ENCODE measurements around the gene TFPI.
"Not testable (repeated sequence)": the region's sequence is repeated elsewhere in the genome, so short reads cannot be mapped to it uniquely, and the experiment has no call there.

The TFPI gene

GRCh38 chr2:187541086-187542085 lies 12.8 kb downstream of the TFPI start:
- Histone ChIP-seq H3K9ac (ENCODE audit: low read length) (peak overlapping the region; percentile 15), H3K4me1 (ENCODE audit: control insufficient read depth, insufficient read depth, low read length) (peaks cover 18% of the 10 kb centered on the region), H3K4me3 (ENCODE audit: low read length) (no peak overlapping the region), H3K36me3 (ENCODE audit: control insufficient read depth, insufficient read depth, low read length) (no peaks in the 10 kb centered on the region), H3K27me3 (ENCODE audit: control insufficient read depth, insufficient read depth, low read length) (no peaks in the 10 kb centered on the region), H3K9me3 (ENCODE audit: control insufficient read depth, low read length) (no peaks in the 10 kb centered on the region)

DNA sequence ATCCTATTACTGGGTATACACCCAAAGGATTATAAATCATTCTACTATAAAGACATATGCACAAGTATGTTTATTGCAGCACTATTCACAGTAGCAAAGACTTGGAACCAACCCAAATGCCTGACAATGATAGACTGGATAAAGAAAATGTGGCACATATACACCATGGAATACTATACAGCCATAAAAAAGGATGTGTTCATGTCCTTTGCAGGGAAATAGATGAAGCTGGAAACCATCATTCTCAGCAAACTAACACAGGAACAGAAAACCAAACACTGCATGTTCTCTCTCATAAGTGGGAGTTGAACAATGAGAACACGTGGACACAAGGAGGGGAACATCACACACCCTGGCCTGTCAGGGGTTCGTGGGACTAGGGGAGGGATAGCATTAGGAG lies 16.0 kb downstream of the TFPI start:
- not testable (repeated sequence) for H3K9ac ChIP-seq (ENCODE audit: low read length); H3K4me3 ChIP-seq (ENCODE audit: low read length); H3K36me3 ChIP-seq (ENCODE audit: control insufficient read depth, insufficient read depth, low read length); H3K27me3 ChIP-seq (ENCODE audit: control insufficient read depth, insufficient read depth, low read length); H3K9me3 ChIP-seq (ENCODE audit: control insufficient read depth, low read length)
- peaks cover 18% of the 10 kb centered on the region for H3K4me1 ChIP-seq (ENCODE audit: control insufficient read depth, insufficient read depth, low read length)

- not testable (repeated sequence) for H3K9me3 ChIP-seq (ENCODE audit: control insufficient read depth, low read length); H3K9ac ChIP-seq (ENCODE audit: low read length); H3K27me3 ChIP-seq (ENCODE audit: control insufficient read depth, insufficient read depth, low read length); H3K4me1 ChIP-seq (ENCODE audit: control insufficient read depth, insufficient read depth, low read length); H3K36me3 ChIP-seq (ENCODE audit: control insufficient read depth, insufficient read depth, low read length); H3K4me3 ChIP-seq (ENCODE audit: low read length)
Observed at GRCh38 chr2:187535381-187535780, 18.9 kb downstream of the TFPI start.

DNA sequence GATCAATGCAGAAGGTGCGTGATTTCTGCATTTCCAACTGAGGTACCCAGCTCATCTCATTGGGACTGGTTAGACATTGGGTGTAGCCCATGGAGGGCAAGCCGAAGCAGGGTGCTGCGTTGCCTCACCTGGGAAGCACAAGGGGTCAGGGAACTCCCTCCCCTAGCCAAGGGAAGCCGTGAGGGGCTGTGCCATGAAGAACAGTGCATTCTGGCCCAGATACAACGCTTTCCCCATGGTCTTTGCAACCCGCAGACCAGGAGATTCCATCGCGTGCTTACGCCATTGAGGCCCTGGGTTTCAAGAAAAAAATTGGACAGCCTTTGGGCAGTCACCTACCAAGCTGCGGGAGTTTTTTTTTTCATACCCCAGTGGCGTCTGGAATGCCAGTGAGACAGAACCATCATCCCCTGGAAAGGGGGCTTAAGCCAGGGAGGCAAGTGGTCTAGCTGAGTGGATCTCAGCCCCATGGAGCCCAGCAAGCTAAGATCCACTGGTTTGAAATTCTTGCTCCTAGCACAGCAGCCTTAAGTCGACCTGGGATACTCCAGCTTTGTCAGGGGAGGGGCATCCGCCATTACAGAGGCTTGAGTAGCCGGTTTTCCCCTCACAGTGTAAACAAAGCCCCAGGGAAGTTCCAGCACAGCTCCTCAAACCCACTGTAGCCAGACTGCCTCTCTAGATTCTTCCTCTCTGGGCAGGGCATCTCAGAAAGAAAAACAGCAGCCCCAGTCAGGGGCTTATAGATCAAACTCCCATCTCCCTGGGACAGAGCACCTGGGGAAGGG lies 21.7 kb downstream of the TFPI start:
- Histone ChIP-seq H3K27me3 (ENCODE audit: control insufficient read depth, insufficient read depth, low read length) (no peaks in the 10 kb centered on the region), H3K9me3 (ENCODE audit: control insufficient read depth, low read length) (no peaks in the 10 kb centered on the region), H3K9ac (ENCODE audit: low read length) (no peak overlapping the region), H3K4me1 (ENCODE audit: control insufficient read depth, insufficient read depth, low read length) (no peaks in the 10 kb centered on the region), H3K36me3 (ENCODE audit: control insufficient read depth, insufficient read depth, low read length) (no peaks in the 10 kb centered on the region), H3K4me3 (ENCODE audit: low read length) (no peak overlapping the region)

DNA sequence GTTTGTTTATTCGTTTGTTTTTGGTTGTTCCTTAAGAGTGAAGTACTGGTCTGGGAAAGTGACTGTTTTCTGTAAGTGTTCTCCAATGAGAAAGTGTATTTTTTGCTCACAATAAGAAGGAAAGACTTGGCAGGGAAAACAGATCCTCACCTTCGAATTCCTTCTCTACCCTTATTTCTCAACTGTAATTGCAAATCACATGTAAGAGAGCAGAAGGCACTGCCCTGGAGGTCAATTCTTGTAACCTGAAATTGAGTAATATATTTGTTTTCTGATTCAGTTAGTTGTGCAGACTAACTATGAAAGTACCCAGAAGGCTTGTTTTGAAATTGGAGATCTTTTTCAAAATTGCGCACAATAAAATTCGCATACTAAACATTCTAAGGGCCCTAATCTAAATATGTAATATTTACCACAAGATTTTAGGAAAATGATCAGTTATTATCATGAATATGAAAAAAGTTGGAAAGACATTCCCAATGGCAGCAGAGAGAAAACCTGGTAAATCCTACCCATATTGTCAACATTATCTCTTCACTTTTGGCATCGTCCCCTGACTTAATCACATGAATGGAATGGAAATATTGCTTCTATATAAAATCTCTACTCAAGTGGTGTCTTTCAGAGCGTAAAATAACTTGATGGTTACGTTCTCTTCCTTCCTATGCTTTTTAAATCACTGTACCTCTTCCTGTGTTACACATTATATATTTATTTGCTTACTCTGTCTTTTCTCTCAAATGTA lies 24.1 kb downstream of the TFPI start:
- Histone ChIP-seq H3K9ac (ENCODE audit: low read length) (no peak overlapping the region), H3K4me1 (ENCODE audit: control insufficient read depth, insufficient read depth, low read length) (no peaks in the 10 kb centered on the region), H3K27me3 (ENCODE audit: control insufficient read depth, insufficient read depth, low read length) (no peaks in the 10 kb centered on the region), H3K9me3 (ENCODE audit: control insufficient read depth, low read length) (no peaks in the 10 kb centered on the region), H3K4me3 (ENCODE audit: low read length) (no peak overlapping the region), H3K36me3 (ENCODE audit: control insufficient read depth, insufficient read depth, low read length) (no peaks in the 10 kb centered on the region)

DNA sequence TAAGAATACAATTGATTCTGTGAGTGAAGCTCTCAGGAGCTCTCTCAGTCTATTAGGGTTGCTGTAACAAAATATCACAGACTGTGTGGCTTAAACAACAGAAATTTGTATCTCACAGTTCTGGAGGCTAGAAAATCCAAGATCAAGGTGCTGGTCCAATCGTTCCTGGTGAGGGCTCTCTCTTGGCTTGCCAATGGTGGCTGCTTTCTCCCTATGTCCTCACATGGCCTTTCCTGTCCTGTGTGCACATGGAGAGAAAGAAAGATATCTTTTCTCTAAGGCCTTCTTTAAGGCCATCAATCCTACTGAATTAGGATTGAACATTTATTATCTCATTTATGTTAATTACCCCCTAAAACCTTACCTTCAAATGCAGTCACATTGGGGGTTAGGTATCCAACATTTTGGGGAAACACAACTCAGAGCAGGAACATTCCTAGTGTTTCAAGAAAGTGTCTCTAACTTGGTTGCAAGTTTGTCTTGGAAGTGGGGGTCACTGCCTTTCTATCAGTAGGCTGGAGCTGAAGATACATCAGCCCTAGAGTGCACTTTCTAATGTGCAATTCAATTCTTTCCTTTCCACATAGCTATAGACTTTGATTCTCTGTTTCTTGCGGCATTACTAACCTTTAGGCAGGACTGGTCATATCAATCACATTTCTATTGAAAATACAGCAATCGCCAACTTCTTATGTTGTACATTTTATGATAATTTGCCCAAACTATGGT lies 24.8 kb downstream of the TFPI start:
- no peaks in the 10 kb centered on the region for H3K9me3 ChIP-seq (ENCODE audit: control insufficient read depth, low read length)
- H3K9ac ChIP-seq (ENCODE audit: low read length): no peak overlapping the region
- no peak overlapping the region for H3K4me3 ChIP-seq (ENCODE audit: low read length)
- no peaks in the 10 kb centered on the region for H3K4me1 ChIP-seq (ENCODE audit: control insufficient read depth, insufficient read depth, low read length)
- no peaks in the 10 kb centered on the region for H3K36me3 ChIP-seq (ENCODE audit: control insufficient read depth, insufficient read depth, low read length)
- H3K27me3 ChIP-seq (ENCODE audit: control insufficient read depth, insufficient read depth, low read length): no peaks in the 10 kb centered on the region

- H3K4me3 ChIP-seq (ENCODE audit: low read length): no peak overlapping the region
- H3K36me3 ChIP-seq (ENCODE audit: control insufficient read depth, insufficient read depth, low read length): no peaks in the 10 kb centered on the region
- no peaks in the 10 kb centered on the region for H3K9me3 ChIP-seq (ENCODE audit: control insufficient read depth, low read length)
- H3K27me3 ChIP-seq (ENCODE audit: control insufficient read depth, insufficient read depth, low read length): no peaks in the 10 kb centered on the region
- H3K4me1 ChIP-seq (ENCODE audit: control insufficient read depth, insufficient read depth, low read length): no peaks in the 10 kb centered on the region
- H3K9ac ChIP-seq (ENCODE audit: low read length): no peak overlapping the region
Observed at GRCh38 chr2:187528042-187528441, 26.2 kb downstream of the TFPI start.

DNA sequence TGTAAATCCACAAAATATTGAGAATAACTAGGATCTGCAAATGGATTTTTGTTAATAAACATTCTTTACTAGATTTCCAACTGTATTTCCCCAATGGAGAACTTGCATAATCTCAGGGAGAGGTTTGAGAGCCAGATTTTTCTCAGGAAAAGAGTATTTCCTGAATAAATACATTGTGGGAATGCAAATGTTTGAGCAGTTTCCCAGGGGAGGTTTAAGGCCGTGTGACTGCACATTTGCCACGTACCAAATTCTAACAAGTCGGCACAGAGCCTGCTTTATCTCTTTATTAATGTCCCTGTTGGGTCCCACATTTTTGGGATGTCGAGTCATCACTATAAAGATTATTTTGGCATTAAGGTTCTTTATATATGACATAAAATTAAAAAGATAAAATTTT lies 27.0 kb downstream of the TFPI start:
- H3K4me3 ChIP-seq (ENCODE audit: low read length): no peak overlapping the region
- no peaks in the 10 kb centered on the region for H3K36me3 ChIP-seq (ENCODE audit: control insufficient read depth, insufficient read depth, low read length)
- no peaks in the 10 kb centered on the region for H3K4me1 ChIP-seq (ENCODE audit: control insufficient read depth, insufficient read depth, low read length)
- no peaks in the 10 kb centered on the region for H3K9me3 ChIP-seq (ENCODE audit: control insufficient read depth, low read length)
- H3K27me3 ChIP-seq (ENCODE audit: control insufficient read depth, insufficient read depth, low read length): no peaks in the 10 kb centered on the region
- no peak overlapping the region for H3K9ac ChIP-seq (ENCODE audit: low read length)

GRCh38 chr2:187526792-187527191 lies 27.4 kb downstream of the TFPI start:
- no peak overlapping the region for H3K4me3 ChIP-seq (ENCODE audit: low read length)
- H3K9me3 ChIP-seq (ENCODE audit: control insufficient read depth, low read length): no peaks in the 10 kb centered on the region
- H3K36me3 ChIP-seq (ENCODE audit: control insufficient read depth, insufficient read depth, low read length): no peaks in the 10 kb centered on the region
- no peaks in the 10 kb centered on the region for H3K27me3 ChIP-seq (ENCODE audit: control insufficient read depth, insufficient read depth, low read length)
- H3K9ac ChIP-seq (ENCODE audit: low read length): no peak overlapping the region
- no peaks in the 10 kb centered on the region for H3K4me1 ChIP-seq (ENCODE audit: control insufficient read depth, insufficient read depth, low read length)

DNA sequence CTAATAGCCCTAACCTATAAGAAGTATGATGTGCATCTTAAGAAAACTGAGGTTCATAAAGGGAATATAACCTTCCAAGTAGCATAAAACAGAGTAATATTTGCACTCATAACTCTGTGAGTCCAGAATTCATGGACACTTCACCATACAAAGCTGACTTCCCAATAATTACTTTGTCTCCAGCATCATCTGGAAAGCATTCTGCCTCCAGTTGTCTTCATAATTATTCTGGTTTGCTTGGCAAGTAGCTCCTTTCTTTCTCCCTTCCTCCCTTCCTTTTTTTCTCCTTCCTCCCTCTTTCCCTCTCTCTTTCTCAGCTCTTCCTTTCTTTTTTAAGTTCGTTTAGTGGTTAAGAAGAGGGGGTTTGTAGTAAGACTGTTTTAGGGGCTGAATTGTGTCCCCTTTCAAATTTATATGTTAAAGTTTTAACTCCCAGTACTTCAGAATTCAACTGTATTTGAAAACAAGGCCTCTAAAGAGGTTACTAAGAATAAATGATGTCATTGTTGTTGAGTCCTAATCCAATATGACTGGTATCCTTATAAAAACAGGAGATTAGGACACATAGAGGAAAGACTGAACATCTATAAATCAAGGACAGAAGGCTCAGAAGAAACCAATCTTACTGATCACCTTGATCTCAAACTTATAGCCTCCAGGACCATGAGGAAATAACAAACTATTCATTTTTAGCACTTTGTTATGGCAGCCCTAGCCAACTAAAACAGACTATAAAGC lies 28.9 kb downstream of the TFPI start:
- no peaks in the 10 kb centered on the region for H3K4me1 ChIP-seq (ENCODE audit: control insufficient read depth, insufficient read depth, low read length)
- no peak overlapping the region for H3K9ac ChIP-seq (ENCODE audit: low read length)
- no peaks in the 10 kb centered on the region for H3K27me3 ChIP-seq (ENCODE audit: control insufficient read depth, insufficient read depth, low read length)
- no peak overlapping the region for H3K4me3 ChIP-seq (ENCODE audit: low read length)
- H3K9me3 ChIP-seq (ENCODE audit: control insufficient read depth, low read length): no peaks in the 10 kb centered on the region
- H3K36me3 ChIP-seq (ENCODE audit: control insufficient read depth, insufficient read depth, low read length): no peaks in the 10 kb centered on the region

DNA sequence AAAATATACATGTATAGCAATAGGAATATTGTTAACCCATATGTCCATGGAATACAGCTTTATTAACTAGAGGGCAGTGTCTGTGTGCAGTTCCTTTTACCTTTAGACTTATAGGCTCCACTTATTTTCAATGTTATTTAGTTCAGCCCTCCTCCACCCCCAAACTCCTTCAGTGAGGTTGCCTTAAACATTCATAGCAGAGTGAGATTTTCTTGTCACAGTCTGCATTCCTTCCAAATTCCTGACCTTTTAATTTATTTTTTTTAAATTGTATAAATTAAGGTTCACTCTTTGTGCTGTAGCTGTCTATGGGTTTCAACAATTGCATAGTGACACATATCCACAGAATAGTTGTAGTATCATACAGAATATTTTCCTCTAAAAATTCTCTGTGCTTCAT lies 30.9 kb downstream of the TFPI start:
- Histone ChIP-seq H3K4me3 (ENCODE audit: low read length) (no peak overlapping the region), H3K27me3 (ENCODE audit: control insufficient read depth, insufficient read depth, low read length) (no peaks in the 10 kb centered on the region), H3K4me1 (ENCODE audit: control insufficient read depth, insufficient read depth, low read length) (no peaks in the 10 kb centered on the region), H3K9ac (ENCODE audit: low read length) (no peak overlapping the region), H3K9me3 (ENCODE audit: control insufficient read depth, low read length) (no peaks in the 10 kb centered on the region), H3K36me3 (ENCODE audit: control insufficient read depth, insufficient read depth, low read length) (no peaks in the 10 kb centered on the region)
